ENCODE results near the gene ASB1.

DNA sequence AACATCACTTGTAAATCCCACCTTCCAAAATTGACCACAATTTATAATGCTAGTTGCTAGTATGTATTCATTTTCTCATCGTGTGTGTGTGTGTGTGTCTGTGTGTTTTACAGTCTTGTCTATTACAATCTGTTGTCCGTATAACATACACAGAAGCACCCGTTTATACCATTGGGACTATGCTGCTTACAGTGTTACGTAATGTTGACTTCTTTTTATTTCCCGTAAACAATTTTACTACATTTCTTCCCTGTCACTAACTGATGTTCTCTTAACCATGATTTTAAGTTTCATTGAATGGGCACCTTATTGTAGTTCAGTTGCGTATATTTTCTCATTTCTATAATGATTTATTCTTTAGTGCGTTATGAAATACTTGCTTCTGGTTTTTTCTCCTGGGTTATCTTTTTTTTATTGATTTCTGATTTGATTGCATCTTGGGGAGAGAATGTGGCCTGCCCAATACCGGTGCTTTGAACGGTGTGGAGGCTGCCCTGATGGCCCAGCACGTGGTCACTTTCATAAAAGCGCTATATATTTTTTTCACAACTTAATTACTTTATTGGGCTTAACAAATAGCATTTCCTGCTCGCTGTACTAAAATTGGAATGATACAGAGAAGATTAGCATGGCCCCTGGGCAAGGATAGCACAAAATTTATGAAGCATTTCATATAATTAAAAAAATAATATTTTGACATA, 14.5 kb upstream of the ASB1 start:
- TF ChIP-seq, protein P1, sequence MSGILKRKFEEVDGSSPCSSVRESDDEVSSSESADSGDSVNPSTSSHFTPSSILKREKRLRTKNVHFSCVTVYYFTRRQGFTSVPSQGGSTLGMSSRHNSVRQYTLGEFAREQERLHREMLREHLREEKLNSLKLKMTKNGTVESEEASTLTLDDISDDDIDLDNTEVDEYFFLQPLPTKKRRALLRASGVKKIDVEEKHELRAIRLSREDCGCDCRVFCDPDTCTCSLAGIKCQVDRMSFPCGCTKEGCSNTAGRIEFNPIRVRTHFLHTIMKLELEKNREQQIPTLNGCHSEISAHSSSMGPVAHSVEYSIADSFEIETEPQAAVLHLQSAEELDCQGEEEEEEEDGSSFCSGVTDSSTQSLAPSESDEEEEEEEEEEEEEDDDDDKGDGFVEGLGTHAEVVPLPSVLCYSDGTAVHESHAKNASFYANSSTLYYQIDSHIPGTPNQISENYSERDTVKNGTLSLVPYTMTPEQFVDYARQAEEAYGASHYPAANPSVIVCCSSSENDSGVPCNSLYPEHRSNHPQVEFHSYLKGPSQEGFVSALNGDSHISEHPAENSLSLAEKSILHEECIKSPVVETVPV (CRISPR knock-in tag; IDR thresholded peaks at IDR 0.05) = no peak
- TF ChIP-seq ISL1 (CRISPR knock-in tag; IDR thresholded peaks at IDR 0.05) (no peak), RARB (CRISPR knock-in tag; IDR thresholded peaks at IDR 0.05) (no peak), OSR1 (CRISPR knock-in tag; IDR thresholded peaks at IDR 0.05) (no peak), CSDC2 (CRISPR knock-in tag; IDR thresholded peaks at IDR 0.05) (no peak), GLIS3 (CRISPR knock-in tag; IDR thresholded peaks at IDR 0.05) (no peak), ZFP30 (CRISPR knock-in tag; IDR thresholded peaks at IDR 0.05) (no peak), ZNF565 (CRISPR knock-in tag; conservative IDR thresholded peaks at IDR 0.05; ENCODE audit: low read depth) (no peak), TOX (CRISPR knock-in tag; IDR thresholded peaks at IDR 0.05; ENCODE audit: borderline replicate concordance) (no peak), ZFP3 (CRISPR knock-in tag; IDR thresholded peaks at IDR 0.05) (no peak), ZC3H10 (CRISPR knock-in tag; IDR thresholded peaks at IDR 0.05) (no peak), ZNF8 (CRISPR knock-in tag; IDR thresholded peaks at IDR 0.05) (no peak)
- TF ChIP-seq, protein P2, sequence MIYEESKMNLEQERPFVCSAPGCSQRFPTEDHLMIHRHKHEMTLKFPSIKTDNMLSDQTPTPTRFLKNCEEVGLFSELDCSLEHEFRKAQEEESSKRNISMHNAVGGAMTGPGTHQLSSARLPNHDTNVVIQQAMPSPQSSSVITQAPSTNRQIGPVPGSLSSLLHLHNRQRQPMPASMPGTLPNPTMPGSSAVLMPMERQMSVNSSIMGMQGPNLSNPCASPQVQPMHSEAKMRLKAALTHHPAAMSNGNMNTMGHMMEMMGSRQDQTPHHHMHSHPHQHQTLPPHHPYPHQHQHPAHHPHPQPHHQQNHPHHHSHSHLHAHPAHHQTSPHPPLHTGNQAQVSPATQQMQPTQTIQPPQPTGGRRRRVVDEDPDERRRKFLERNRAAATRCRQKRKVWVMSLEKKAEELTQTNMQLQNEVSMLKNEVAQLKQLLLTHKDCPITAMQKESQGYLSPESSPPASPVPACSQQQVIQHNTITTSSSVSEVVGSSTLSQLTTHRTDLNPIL (CRISPR knock-in tag; IDR thresholded peaks at IDR 0.05; ENCODE audit: low read depth) = no peak
- TF ChIP-seq, protein P3, sequence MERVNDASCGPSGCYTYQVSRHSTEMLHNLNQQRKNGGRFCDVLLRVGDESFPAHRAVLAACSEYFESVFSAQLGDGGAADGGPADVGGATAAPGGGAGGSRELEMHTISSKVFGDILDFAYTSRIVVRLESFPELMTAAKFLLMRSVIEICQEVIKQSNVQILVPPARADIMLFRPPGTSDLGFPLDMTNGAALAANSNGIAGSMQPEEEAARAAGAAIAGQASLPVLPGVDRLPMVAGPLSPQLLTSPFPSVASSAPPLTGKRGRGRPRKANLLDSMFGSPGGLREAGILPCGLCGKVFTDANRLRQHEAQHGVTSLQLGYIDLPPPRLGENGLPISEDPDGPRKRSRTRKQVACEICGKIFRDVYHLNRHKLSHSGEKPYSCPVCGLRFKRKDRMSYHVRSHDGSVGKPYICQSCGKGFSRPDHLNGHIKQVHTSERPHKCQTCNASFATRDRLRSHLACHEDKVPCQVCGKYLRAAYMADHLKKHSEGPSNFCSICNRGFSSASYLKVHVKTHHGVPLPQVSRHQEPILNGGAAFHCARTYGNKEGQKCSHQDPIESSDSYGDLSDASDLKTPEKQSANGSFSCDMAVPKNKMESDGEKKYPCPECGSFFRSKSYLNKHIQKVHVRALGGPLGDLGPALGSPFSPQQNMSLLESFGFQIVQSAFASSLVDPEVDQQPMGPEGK (CRISPR knock-in tag; IDR thresholded peaks at IDR 0.05; ENCODE audit: borderline replicate concordance) = no peak
